Spinal cord (tissue), 10 donors: ENCODE measurements around the gene CCDC92. TPM values are rescaled to one million over a fixed set of nuclear protein-coding genes. Genes with fewer than 3 reads are reported as not detected.

Experiments
- DNase-seq, 6 donors: peaks; one replicate each; pipeline versions ENCODE4 v3.0.0 to v3.0.0-alpha.2; 2013 to 2015; ENCODE audit warnings: low spot score in 6 of 6, low read depth in 4 of 6
- H3K27ac ChIP-seq: one replicate; pipeline ENCODE4 v1.5.1; 2013; ENCODE audit warnings: low read depth, low read length, control low read depth
- H3K27me3 ChIP-seq: one replicate; pipeline ENCODE4 v1.6.1; 2013; ENCODE audit warnings: low read length; ENCODE audit not compliant: control insufficient read depth, insufficient read depth
- H3K36me3 ChIP-seq: one replicate; pipeline ENCODE4 v1.6.1; 2013; ENCODE audit warnings: low read length; ENCODE audit not compliant: control insufficient read depth, insufficient read depth
- H3K4me1 ChIP-seq: one replicate; pipeline ENCODE4 v1.6.1; 2013; ENCODE audit warnings: low read length; ENCODE audit not compliant: control insufficient read depth, insufficient read depth
- H3K4me3 ChIP-seq: one replicate; pipeline ENCODE4 v1.5.1; 2013; ENCODE audit warnings: low read depth, low read length, control low read depth
- H3K9me3 ChIP-seq: one replicate; pipeline ENCODE4 v1.6.1; 2013; ENCODE audit warnings: low read length; ENCODE audit not compliant: control insufficient read depth, insufficient read depth
- WGBS: methylation state at CpG from one replicate; pipeline ENCODE4 v1.1.5; 2013; ENCODE audit warnings: missing lambda C conversion rate; ENCODE audit not compliant: insufficient coverage; 5-methylcytosine and 5-hydroxymethylcytosine counted together
- polyA plus RNA-seq, 2 donors: library from polyadenylated mRNA; unstranded; fragments of 120-200 nt; gene quantifications; one replicate each; pipeline ENCODE4 v1.2.1, GENCODE V29; 2013; ENCODE audit not compliant: insufficient read length in 2 of 2
- total RNA-seq, 2 donors: library from RNA; depleted of rRNA in 1 of 2; stranded (reverse); fragments of 120-200 nt in 1 of 2; fragments of >200 nt in 1 of 2; gene quantifications; one replicate each; pipeline versions ENCODE4 v1.2.3 to v1.2.4, GENCODE V29; 2013 to 2014
- donor health status: healthy.

The CCDC92 gene
- total and polyA plus RNA-seq, 4 donors: 21.7 to 109 (median 65.5) TPM

- no peak overlapping the region for H3K4me3 ChIP-seq
- peaks cover 5% of the 10 kb centered on the region for H3K36me3 ChIP-seq
- H3K27me3 ChIP-seq: no peaks in the 10 kb centered on the region
- 100% methylated on average over 3 of the region's 8 CpGs for WGBS
- no peak overlapping the region for H3K27ac ChIP-seq
- DNase-seq: peak in 1 of 6 donors; percentile 55
- H3K9me3 ChIP-seq: no peaks in the 10 kb centered on the region
- H3K4me1 ChIP-seq: peaks cover 7% of the 10 kb centered on the region
Observed at GRCh38 chr12:123896767-123897166, 75.9 kb downstream of the CCDC92 start.

- Histone ChIP-seq H3K9me3 (no peaks in the 10 kb centered on the region), H3K27me3 (no peaks in the 10 kb centered on the region), H3K4me3 (no peak overlapping the region), H3K27ac (no peak overlapping the region), H3K36me3 (peaks cover 5% of the 10 kb centered on the region), H3K4me1 (peaks cover 7% of the 10 kb centered on the region)
- peak in 2 of 6 donors; percentile 24 to 61 for DNase-seq
- WGBS: no CpG with 5 or more reads among the region's 8 CpGs
Observed at GRCh38 chr12:123895451-123895850, 77.2 kb downstream of the CCDC92 start.

- H3K27me3 ChIP-seq: no peaks in the 10 kb centered on the region
- H3K9me3 ChIP-seq: no peaks in the 10 kb centered on the region
- no peak overlapping the region for H3K27ac ChIP-seq
- WGBS: 50% methylated on average over 1 of the region's 4 CpGs
- peaks cover 7% of the 10 kb centered on the region for H3K4me1 ChIP-seq
- peak in 1 of 6 donors; percentile 27 for DNase-seq
- H3K4me3 ChIP-seq: no peak overlapping the region
- peaks cover 5% of the 10 kb centered on the region for H3K36me3 ChIP-seq
Observed at GRCh38 chr12:123894823-123895345, 77.7 kb downstream of the CCDC92 start.

- Histone ChIP-seq H3K4me1 (peaks cover 7% of the 10 kb centered on the region), H3K27me3 (no peaks in the 10 kb centered on the region), H3K4me3 (no peak overlapping the region), H3K36me3 (no peaks in the 10 kb centered on the region), H3K9me3 (no peaks in the 10 kb centered on the region), H3K27ac (no peak overlapping the region)
- DNase-seq: no peak
- 93% methylated on average over 9 of the region's 9 CpGs for WGBS
Observed at GRCh38 chr12:123893276-123893675, 79.4 kb downstream of the CCDC92 start.

GRCh38 chr12:123892853-123893252 is 79.8 kb downstream of the CCDC92 start:
- no peaks in the 10 kb centered on the region for H3K27me3 ChIP-seq
- WGBS: 87% methylated on average over 9 of the region's 10 CpGs
- H3K27ac ChIP-seq: no peak overlapping the region
- H3K36me3 ChIP-seq: no peaks in the 10 kb centered on the region
- H3K9me3 ChIP-seq: no peaks in the 10 kb centered on the region
- H3K4me1 ChIP-seq: peaks cover 7% of the 10 kb centered on the region
- no peak overlapping the region for H3K4me3 ChIP-seq
- DNase-seq: no peak

GRCh38 chr12:123892180-123892559 is 80.5 kb downstream of the CCDC92 start:
- H3K27ac ChIP-seq: no peak overlapping the region
- H3K9me3 ChIP-seq: no peaks in the 10 kb centered on the region
- no peak for DNase-seq
- no peak overlapping the region for H3K4me3 ChIP-seq
- H3K4me1 ChIP-seq: peaks cover 7% of the 10 kb centered on the region
- 93% methylated on average over 7 of the region's 9 CpGs for WGBS
- no peaks in the 10 kb centered on the region for H3K36me3 ChIP-seq
- no peaks in the 10 kb centered on the region for H3K27me3 ChIP-seq

GRCh38 chr12:123891516-123892179 is 81.0 kb downstream of the CCDC92 start:
- no peaks in the 10 kb centered on the region for H3K36me3 ChIP-seq
- WGBS: 69% methylated on average over 14 of the region's 15 CpGs
- DNase-seq: no peak
- H3K27me3 ChIP-seq: no peaks in the 10 kb centered on the region
- no peak overlapping the region for H3K27ac ChIP-seq
- H3K4me1 ChIP-seq: peaks cover 7% of the 10 kb centered on the region
- H3K4me3 ChIP-seq: no peak overlapping the region
- no peaks in the 10 kb centered on the region for H3K9me3 ChIP-seq

- H3K27me3 ChIP-seq: no peaks in the 10 kb centered on the region
- 94% methylated on average over 7 of the region's 7 CpGs for WGBS
- no peak overlapping the region for H3K27ac ChIP-seq
- H3K9me3 ChIP-seq: no peaks in the 10 kb centered on the region
- no peak overlapping the region for H3K4me3 ChIP-seq
- H3K4me1 ChIP-seq: peaks cover 6% of the 10 kb centered on the region
- H3K36me3 ChIP-seq: peaks cover 3% of the 10 kb centered on the region
- no peak for DNase-seq
Observed at GRCh38 chr12:123891011-123891410, 81.6 kb downstream of the CCDC92 start.

GRCh38 chr12:123890536-123890902 is 82.1 kb downstream of the CCDC92 start:
- Histone ChIP-seq H3K27ac (no peak overlapping the region), H3K27me3 (no peaks in the 10 kb centered on the region), H3K4me3 (no peak overlapping the region), H3K36me3 (peaks cover 3% of the 10 kb centered on the region), H3K4me1 (peaks cover 1% of the 10 kb centered on the region), H3K9me3 (no peaks in the 10 kb centered on the region)
- no peak for DNase-seq
- 62% methylated on average over 7 of the region's 10 CpGs for WGBS

GRCh38 chr12:123889848-123890535 is 82.6 kb downstream of the CCDC92 start:
- 96% methylated on average over 8 of the region's 12 CpGs for WGBS
- no peaks in the 10 kb centered on the region for H3K9me3 ChIP-seq
- no peak for DNase-seq
- H3K4me1 ChIP-seq: no peaks in the 10 kb centered on the region
- H3K27ac ChIP-seq: no peak overlapping the region
- H3K27me3 ChIP-seq: no peaks in the 10 kb centered on the region
- no peak overlapping the region for H3K4me3 ChIP-seq
- H3K36me3 ChIP-seq: peaks cover 3% of the 10 kb centered on the region
